Activated CD4-positive, alpha-beta T cell treated with anti-CD3 and anti-CD28 coated beads, Interleukin-10, Interleukin-2, amounts not matched to agents 100 ng/mL and 50 ng/mL, durations not matched to agents 16 hours and 8 hours (primary cell): ENCODE data around the gene FAM219A.

Source experiments
- DNase-seq: peaks from one replicate; pipeline ENCODE4 v3.0.0-alpha.2; 2020

FAM219A gene

GRCh38 chr9:34399729-34400128 lies 58.6 kb downstream of the FAM219A start:
- no peak for DNase-seq

GRCh38 chr9:34398875-34399274 lies 59.5 kb downstream of the FAM219A start:
- no peak for DNase-seq

GRCh38 chr9:34396276-34397214 lies 61.8 kb downstream of the FAM219A start:
- DNase-seq = no peak

GRCh38 chr9:34392511-34392910 lies 65.9 kb downstream of the FAM219A start:
- DNase-seq = no peak

GRCh38 chr9:34387239-34387638 lies 71.1 kb downstream of the FAM219A start:
- DNase-seq = no peak

GRCh38 chr9:34386656-34387055 lies 71.7 kb downstream of the FAM219A start:
- no peak for DNase-seq

GRCh38 chr9:34385561-34386230 lies 72.7 kb downstream of the FAM219A start:
- DNase-seq = no peak

- DNase-seq = no peak
These were observed 73.8 kb downstream of the FAM219A start for GRCh38 chr9:34384368-34385165.

GRCh38 chr9:34383904-34384303 lies 74.5 kb downstream of the FAM219A start:
- DNase-seq = no peak

GRCh38 chr9:34382879-34383278 lies 75.5 kb downstream of the FAM219A start:
- no peak for DNase-seq

GRCh38 chr9:34382054-34382453 lies 76.3 kb downstream of the FAM219A start:
- no peak for DNase-seq

GRCh38 chr9:34381323-34381722 lies 77.0 kb downstream of the FAM219A start:
- DNase-seq = no peak

GRCh38 chr9:34380511-34381315 lies 77.7 kb downstream of the FAM219A start:
- peak; percentile 83 for DNase-seq

- no peak for DNase-seq
These were observed 78.3 kb downstream of the FAM219A start for GRCh38 chr9:34380034-34380510.

GRCh38 chr9:34379334-34380033 lies 78.9 kb downstream of the FAM219A start:
- DNase-seq = peak; percentile 94

- no peak for DNase-seq
These were observed 79.9 kb downstream of the FAM219A start for GRCh38 chr9:34378376-34379060.

GRCh38 chr9:34377404-34377746 lies 81.0 kb downstream of the FAM219A start:
- no peak for DNase-seq

- peak; percentile 98 for DNase-seq
These were observed 81.6 kb downstream of the FAM219A start, which contains the start of gene MYORG for GRCh38 chr9:34376596-34377403. Gene MYORG, minus strand, starts transcription at chr9:34376898. Its CDS starts 3,955 bp downstream, at chr9:34372943.

- DNase-seq = peak; percentile 58
These were observed 82.3 kb downstream of the FAM219A start for GRCh38 chr9:34375901-34376595.
